NCI-H187 treated with DMSO at 0.1 percent for 48 hours (cell line): ENCODE measurements around the gene DNAJC5G.

ENCODE experiments used
- DNase-seq: peaks from one replicate; lab custom pipeline; 2025; lab: John Stamatoyannopoulos, UW

Gene DNAJC5G

GRCh38 chr2:27275211-27276150 lies at the start of gene DNAJC5G:
DNAJC5G (plus strand) TSS chr2:27275433; CDS start chr2:27276729, 1,296 bp downstream.
- no peak for DNase-seq

GRCh38 chr2:27225526-27225925 lies 49.7 kb upstream of the DNAJC5G start:
- DNase-seq: no peak

- DNase-seq: no peak
These were observed 47.7 kb upstream of the DNAJC5G start for GRCh38 chr2:27227501-27227900.

- no peak for DNase-seq
These were observed 43.3 kb upstream of the DNAJC5G start for GRCh38 chr2:27231921-27232320.

- DNase-seq: no peak
These were observed 41.9 kb upstream of the DNAJC5G start for GRCh38 chr2:27233341-27233740.

GRCh38 chr2:27236136-27236535 lies 39.1 kb upstream of the DNAJC5G start:
- no peak for DNase-seq

- no peak for DNase-seq
These were observed 38.6 kb upstream of the DNAJC5G start for GRCh38 chr2:27236626-27237025.

GRCh38 chr2:27237341-27237945 lies 37.8 kb upstream of the DNAJC5G start:
- DNase-seq: no peak

GRCh38 chr2:27238976-27239375 lies 36.3 kb upstream of the DNAJC5G start:
- no peak for DNase-seq

GRCh38 chr2:27240406-27240805 lies 34.8 kb upstream of the DNAJC5G start:
- DNase-seq: no peak

- no peak for DNase-seq
These were observed 33.2 kb upstream of the DNAJC5G start for GRCh38 chr2:27241761-27242613.

GRCh38 chr2:27242614-27242951 lies 32.6 kb upstream of the DNAJC5G start:
- no peak for DNase-seq

GRCh38 chr2:27243391-27244130 lies 31.7 kb upstream of the DNAJC5G start:
- no peak for DNase-seq

GRCh38 chr2:27245116-27245515 lies 30.1 kb upstream of the DNAJC5G start:
- DNase-seq: no peak

GRCh38 chr2:27245626-27246025 lies 29.6 kb upstream of the DNAJC5G start:
- no peak for DNase-seq

GRCh38 chr2:27247893-27248292 lies 27.3 kb upstream of the DNAJC5G start:
- DNase-seq: no peak

- DNase-seq: no peak
These were observed 25.9 kb upstream of the DNAJC5G start for GRCh38 chr2:27249159-27249890.

- DNase-seq: no peak
These were observed 25.2 kb upstream of the DNAJC5G start for GRCh38 chr2:27249891-27250651.

GRCh38 chr2:27250652-27251379 lies 24.4 kb upstream of the DNAJC5G start:
- no peak for DNase-seq

GRCh38 chr2:27251766-27252165 lies 23.5 kb upstream of the DNAJC5G start:
- no peak for DNase-seq
